Left lobe of liver (tissue), 2 donors: Measurements from ENCODE around the gene YAP1. TPM values are rescaled to one million over a fixed set of nuclear protein-coding genes. Genes with fewer than 3 reads are reported as not detected.
A peak's percentile ranks its signal among the peaks of the same experiment; 100 is the strongest.

Experiments
- ATAC-seq: fragments of 200-7000 bp; cut with Tn5 transposase; one replicate; pipeline ENCODE4 v1.9.1; 2020; ENCODE audit warnings: mild to moderate bottlenecking, moderate library complexity
- DNase-seq: peaks from one replicate; pipeline ENCODE4 v3.0.0-alpha.2; 2020; ENCODE audit warnings: low spot score
- total RNA-seq: library from RNA; stranded (reverse); gene quantifications from one replicate; pipeline ENCODE4 v1.2.1, GENCODE V29; 2021
- donor health status: DM: no; HTN: no; CAD: no; lungs with moderate emphysema.
- donor health status: DM: no; HTN: yes; CAD: no.

Gene YAP1
- total RNA-seq: 18.2 TPM

DNA sequence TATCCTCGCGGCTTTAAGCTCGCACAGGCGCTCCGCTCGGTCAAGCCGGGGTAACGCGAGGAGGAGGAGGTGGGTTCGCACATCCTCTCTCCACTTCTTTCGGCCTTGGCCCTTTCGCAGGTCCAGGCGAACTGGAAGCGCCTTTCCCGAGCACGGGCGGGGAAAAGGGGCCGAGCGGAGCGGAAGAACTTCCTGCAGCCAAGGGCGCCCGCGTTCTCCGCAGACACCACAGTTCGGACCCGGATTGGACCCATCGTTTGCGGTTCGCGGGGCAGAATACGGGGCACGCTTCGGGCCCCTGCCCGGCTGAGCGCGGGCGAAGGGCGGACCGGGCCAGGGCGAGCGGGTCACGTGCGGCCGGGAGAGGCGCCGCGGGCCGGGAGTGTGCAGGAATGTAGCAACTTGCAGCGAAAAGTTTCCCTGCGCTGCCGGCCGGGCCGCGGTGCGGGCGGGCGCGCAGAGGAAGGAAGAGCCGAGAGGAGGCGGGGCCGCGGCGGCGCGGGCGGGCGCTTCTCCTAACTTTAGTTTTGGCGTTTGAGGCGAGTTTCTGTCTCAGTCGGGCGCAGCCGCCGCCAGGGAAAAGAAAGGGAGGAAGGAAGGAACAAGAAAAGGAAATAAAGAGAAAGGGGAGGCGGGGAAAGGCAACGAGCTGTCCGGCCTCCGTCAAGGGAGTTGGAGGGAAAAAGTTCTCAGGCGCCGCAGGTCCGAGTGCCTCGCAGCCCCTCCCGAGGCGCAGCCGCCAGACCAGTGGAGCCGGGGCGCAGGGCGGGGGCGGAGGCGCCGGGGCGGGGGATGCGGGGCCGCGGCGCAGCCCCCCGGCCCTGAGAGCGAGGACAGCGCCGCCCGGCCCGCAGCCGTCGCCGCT lies at the start of gene YAP1:
Gene YAP1 (plus strand): TSS at position 552 of the 865 bp plus-strand sequence. CDS start 402 bp downstream, outside the sequence.
- DNase-seq: peak; percentile 91
- peak; percentile 84 for ATAC-seq

DNA sequence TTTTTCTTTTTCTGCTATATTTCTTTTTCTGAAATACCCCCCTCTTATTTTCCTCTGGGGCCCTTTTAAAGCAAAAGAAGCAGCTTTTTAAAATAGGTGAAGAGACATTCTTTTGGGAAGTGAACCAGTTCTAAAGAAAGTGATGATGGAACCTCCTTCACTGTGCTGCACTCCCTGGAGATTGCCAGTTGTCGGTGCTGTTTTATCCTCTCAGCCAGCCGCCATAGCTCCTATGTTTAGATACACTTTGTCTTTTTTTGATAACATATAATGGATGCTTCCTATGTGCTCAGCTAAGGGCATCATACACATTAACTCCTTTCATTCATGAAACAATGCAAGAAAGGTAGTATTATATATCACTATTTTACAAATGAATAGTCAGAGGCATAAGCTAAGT lies 49.0 kb upstream of the YAP1 start:
- no peak for DNase-seq
- peak; percentile 70 for ATAC-seq

DNA sequence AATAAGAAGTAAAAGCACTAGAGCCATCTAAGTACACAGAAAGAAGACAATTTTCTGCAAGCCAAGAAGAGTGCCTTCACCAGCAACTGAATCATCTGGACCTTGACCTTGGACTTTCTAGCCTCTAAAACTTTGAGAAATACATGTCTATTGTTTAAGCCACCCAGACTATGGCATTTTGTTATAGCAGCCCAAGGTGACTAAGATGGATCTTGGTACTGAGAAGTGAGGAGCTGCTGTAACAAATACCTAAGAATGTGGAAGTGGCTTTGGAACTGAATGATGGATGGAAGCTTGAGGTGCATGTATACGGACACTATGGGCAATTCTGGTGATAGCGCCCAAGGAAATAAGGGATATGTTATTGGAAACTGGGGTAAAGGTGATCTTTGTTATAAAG lies 48.1 kb upstream of the YAP1 start:
- no peak for ATAC-seq
- no peak for DNase-seq

DNA sequence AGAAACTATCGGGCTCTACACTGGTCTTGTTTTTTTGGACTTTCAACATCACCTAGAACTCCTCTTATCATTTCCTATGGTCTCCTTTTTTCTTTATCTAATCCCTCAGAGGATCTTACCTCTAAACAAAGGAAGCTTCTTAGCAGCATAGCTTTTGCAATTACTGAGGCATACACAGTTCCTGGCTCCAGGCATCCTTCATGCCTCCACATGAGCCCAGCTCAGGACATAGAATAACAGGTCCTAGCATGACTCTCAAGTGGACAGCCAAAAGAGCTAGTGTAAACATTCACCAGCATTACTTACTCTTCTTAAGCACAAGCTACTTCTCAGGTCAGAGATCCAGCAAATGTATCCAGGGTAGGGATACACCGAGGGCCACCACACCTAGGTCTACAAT lies 45.9 kb upstream of the YAP1 start:
- ATAC-seq (no peak), DNase-seq (no peak)

DNA sequence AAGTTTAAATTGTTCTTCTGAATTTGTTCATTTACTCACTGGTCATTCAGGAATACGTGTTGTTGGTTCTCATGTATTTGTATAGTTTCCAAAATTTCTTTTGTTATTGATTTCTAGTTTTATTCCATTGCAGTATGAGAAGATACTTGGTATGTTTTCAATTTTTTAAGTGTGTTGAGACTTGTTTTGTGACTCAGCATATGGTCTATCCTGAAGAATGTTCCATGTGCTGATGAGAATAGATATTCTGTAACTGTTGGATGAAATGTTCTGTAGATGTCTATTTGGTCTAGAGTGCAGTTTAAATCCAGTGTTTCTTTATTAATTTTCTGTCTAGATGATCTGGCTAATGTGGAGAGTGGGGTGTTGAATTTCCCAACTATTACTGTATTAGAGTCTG lies 39.5 kb upstream of the YAP1 start:
- DNase-seq (no peak), ATAC-seq (no peak)

DNA sequence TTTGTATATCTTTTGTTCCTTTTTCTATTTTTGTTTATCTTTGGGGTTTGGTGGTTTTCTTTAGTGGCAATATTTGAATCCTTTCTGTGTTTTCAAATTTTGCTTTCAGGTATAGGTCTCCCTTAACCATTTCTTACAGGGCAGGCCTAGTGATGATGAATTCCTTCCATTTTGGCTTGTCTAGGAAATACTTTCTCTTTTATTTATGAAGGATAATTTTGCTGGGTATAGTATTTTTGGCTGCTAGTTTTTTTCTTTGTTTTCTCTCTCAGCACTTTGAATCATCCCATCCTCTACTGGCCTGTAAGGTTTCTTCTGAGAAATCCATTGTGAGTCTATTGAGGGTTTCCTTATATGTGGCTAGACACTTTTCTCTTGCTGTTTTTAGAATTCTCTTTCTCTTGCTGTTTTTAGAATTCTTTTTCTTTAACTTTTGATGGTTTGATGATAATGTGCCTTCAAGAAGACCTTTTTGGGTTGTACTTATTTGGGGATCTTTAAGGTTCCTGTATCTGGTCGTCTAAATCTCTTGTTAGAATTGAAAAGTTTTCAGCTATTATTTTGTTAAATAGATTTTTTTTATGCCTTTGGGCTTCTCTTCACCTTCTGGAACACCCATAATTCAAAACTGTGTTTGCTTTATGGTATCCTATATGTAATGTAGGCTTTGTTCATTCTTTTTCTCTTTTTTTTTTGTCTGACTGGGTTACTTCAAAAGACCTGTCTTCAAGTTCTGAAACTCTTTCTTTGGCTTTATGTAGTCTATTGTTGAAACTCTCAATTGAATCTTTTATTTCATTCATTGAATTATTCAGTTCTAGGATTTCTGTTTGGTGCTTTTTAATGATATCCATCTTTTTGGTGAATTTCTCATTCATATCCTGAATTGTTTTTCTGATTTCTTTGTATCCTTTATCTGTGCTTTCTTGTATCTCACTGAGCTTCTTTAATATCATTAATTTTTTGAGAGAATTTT lies 38.5 kb upstream of the YAP1 start:
- ATAC-seq: no peak
- DNase-seq: no peak

DNA sequence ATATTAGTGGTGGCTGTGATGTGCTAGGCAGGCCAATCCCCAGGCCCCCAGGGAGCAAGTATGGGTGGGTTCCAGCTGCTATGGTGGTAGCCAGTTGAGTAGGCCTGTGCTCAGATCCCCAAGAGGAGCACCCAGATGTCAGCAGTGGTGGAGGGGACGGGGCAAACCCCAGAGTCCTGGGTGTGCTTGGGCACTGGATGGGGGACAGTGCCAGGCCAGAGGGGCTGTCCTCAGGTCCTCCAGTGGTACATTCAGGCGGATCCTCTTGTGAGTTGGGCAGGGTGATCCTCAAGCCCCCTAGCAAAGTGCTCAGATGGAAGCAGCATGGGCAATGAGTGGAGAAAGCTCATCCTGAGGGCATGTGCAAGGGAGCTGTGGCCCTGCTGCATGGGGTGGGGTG lies 37.0 kb upstream of the YAP1 start:
- ATAC-seq (no peak), DNase-seq (no peak)

DNA sequence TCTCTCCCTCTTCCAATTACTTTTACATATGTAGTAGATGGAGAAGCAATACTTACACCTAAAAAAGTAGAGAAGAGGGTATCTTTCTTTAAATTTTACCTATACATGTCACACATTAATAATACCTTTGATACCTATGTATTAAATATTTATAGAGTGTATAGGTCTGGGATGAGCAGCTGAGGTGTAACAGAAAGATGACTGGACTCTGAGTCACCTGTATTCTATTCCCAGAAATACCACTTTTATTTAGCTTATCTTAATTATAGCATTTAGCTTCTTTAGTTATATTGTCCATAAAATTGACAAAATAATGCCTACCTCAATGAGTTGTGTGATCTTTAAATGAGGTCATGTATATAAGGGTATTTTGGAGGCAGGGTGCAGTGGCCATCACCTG lies 30.6 kb upstream of the YAP1 start:
- ATAC-seq: no peak
- DNase-seq: no peak

DNA sequence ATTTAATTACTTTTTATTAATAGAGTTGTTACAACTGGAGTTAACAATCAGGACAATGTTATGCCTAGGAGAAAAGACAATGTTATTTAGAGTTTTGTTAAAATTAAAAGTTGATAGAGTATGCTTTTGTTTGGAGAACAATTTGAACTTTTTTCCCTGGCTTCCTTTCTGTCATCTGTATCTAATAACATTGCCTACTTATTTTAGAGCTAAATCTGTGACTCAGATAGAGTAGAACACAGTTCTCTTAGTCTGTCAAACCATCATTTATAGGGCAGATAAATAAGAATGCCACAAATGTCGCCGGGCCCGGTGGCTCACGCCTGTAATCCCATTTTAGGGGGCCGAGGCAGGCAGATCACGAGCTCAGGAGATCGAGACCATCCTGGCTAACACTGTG lies 28.9 kb upstream of the YAP1 start:
- ATAC-seq (no peak), DNase-seq (no peak)

DNA sequence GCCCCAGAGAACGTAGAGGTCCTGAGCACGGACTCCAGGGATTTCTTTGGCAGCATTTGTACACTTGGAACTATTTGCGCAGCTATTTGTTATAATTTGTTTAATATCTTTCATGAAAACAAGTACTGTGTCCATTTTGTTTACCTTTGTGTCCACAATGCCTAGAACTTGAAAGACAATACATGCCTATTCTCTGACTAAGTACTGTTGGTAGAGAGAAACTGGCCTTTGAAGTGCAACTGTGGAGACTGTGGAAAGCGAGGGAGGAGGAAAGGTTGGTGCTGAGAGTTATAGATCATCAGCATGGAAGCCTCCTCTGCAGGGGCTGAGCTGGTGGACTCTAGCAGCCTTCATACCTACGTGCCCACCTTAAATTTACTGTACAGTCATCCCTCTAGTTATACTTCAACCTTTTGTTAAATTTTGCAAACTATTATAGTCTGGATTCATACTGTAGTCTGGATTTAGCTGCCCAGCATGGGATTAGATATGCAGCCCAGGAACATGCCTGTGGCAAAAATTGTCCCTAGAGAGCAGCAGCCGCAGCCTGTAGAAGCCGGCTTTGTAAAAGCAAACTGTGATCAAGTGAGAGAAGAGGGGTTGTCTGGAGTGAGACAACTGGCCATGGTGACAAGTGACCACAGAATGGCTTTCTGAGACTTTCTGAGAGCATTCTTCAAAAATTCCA lies 24.2 kb upstream of the YAP1 start:
- no peak for DNase-seq
- no peak for ATAC-seq

DNA sequence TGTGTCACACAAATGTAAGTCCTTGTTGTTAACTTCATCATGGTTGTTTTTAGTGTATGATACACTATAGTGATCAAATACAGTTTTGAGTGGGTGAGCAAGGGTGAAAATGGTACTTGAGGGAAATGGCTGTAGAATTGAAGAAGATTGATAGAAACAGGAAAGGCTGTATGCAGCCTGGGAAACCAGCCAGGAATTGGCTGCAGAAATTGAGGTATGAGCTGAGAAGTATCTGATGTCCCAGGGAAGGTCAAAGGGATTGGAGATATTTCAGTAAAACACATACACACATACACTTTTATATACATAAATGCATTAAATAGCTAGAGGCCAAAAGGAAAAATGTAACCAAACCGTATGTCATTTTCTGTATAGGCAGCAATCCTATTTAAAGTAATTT lies 13.1 kb upstream of the YAP1 start:
- DNase-seq (no peak), ATAC-seq (no peak)

DNA sequence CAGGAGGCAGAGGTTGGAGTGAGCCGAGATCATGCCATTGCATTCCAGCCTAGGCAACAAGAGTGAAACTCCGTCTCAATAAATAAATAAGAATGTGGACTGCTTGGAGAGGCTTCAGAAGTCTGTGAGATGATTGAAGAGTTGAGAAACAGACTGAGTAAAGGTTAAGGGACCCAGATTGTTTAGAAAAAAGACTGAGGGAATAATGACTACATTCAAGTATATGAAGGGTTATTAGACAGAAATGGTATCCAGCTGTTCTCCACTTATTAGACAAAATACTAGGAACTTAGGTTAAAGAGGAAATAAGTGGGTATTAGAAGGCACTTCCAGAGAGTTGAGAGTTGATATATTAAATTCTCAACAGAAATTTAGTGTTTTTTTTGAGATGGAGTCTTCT lies 10.5 kb upstream of the YAP1 start:
- DNase-seq (no peak), ATAC-seq (no peak)

DNA sequence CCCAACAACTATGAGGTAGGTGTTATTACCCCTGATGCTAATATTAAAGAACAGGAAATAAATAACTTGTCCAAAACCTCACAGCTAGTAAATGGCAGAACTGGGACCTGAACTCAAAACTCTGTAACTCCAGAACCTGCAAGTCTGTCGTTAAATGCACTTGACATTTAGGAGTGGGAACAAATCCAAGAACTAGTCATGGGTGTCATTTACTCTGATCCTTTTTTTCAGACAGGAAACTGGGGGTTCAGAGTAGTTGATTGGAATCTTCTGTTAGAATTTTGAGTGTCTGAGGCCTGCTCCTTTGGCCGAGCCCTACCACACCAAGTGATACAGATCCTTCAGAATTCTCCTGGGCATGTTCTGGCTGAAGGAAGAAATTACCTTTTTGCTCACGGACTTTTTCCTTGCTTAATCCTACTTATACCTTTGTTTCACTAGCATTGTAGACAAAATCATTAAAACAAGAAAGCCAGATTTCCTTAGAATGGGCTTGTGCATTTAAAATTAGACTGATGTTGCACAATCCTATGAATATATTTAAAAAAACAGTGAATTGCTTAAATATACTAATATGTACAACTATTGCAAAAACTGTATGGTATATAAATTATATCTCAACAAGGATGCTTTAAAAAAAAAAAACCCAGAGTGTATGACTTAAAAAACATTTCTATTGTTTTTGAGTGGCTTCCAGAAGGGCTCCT lies 1.4 kb upstream of the YAP1 start:
- no peak for ATAC-seq
- DNase-seq: no peak

DNA sequence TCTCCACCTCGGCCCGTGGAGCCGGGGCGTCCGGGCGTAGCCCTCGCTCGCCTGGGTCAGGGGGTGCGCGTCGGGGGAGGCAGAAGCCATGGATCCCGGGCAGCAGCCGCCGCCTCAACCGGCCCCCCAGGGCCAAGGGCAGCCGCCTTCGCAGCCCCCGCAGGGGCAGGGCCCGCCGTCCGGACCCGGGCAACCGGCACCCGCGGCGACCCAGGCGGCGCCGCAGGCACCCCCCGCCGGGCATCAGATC lies 439 bp downstream of the YAP1 start:
- ATAC-seq (peak; percentile 29), DNase-seq (no peak)

DNA sequence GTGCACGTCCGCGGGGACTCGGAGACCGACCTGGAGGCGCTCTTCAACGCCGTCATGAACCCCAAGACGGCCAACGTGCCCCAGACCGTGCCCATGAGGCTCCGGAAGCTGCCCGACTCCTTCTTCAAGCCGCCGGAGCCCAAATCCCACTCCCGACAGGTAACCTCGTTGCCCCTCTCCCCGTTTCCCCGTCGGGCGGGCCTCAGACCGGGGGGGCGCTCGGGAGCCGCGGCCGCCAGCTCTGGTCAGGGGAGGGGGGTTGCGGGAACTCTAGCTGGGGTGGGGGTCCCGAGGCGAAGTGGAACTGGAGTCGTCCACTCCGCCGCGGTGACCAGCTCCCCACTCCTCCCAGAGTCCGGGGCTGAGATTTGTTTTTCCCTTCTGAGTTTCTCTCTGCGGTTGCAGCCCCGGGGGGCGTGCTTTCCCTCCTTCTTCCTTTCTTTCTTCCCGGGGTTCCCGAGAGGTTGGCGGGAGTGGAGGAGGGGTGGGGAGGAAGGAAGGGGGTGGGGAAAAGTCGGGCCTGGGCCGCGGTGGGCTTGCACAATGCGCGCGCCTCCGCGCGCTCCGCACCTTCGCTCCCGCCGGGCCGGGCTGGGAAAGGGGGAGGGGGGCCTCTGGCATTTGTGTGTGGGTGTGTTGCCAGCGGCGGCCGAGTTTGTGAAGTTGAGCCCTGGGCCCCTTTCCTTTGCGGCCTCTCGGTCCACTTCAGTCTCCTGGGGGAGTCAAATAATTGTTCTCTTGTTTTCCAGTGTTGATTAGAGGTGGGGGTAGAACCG lies 952 bp downstream of the YAP1 start:
- peak; percentile 67 for ATAC-seq
- peak; percentile 81 for DNase-seq

DNA sequence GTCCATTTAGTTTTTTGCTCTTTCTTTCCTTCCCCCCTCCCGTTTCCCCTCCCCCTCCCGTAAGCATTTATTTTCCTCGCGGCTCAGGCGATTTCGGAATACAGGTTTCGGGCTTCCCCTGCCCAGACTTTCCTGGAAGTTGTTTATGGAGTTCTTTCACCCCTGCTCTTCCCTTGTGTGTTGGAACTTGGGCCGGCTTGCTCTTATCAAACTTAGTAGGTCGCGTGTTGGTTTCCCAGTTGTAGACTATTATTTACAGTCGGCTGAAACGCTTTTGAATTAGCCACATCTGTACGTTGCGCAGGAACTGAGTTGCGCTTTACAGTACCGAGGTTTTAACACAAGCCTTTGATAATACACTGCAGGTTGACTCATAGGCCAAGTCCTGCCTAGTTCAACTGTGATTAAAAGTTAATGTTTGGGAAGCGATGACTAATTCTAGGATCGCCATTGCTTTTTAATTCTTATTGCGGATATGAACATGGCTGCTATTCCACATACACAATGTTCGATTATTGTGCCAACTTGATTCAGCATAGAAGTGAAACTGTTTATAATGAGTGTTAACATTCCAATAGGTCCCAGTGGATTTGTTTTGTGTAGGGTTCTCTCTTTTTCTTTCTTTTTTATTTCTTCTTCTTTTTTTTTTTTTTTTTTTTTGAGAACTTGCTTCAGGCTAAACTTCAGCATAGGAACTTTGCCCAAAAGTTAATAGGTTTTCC lies 1.7 kb downstream of the YAP1 start:
- no peak for DNase-seq
- ATAC-seq: peak; percentile 40

DNA sequence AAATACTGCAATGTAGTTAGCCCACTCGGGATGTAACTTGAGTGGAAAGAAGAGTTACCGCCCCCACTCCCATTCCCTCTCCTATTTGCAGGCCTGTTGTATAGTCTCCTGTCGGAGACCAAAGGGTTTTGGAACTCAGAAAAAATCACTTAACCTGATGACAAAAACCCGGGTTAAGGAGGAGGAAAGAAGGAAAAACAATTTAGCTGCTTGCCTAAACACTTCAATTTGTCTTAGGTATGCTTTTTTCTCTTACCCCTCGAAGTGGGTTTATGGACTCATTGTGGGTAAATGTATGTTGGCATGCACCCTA lies 2.2 kb downstream of the YAP1 start:
- no peak for ATAC-seq
- no peak for DNase-seq

DNA sequence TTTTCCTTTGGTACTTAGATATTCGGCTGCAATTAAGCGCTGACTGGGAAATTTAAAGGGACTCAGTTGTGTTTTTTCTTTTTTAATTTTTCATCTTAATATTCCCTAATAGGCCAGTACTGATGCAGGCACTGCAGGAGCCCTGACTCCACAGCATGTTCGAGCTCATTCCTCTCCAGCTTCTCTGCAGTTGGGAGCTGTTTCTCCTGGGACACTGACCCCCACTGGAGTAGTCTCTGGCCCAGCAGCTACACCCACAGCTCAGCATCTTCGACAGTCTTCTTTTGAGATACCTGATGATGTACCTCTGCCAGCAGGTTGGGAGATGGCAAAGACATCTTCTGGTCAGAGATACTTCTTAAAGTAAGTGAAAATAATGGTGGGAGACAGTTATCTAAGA lies 3.8 kb downstream of the YAP1 start:
- no peak for ATAC-seq
- DNase-seq: no peak

DNA sequence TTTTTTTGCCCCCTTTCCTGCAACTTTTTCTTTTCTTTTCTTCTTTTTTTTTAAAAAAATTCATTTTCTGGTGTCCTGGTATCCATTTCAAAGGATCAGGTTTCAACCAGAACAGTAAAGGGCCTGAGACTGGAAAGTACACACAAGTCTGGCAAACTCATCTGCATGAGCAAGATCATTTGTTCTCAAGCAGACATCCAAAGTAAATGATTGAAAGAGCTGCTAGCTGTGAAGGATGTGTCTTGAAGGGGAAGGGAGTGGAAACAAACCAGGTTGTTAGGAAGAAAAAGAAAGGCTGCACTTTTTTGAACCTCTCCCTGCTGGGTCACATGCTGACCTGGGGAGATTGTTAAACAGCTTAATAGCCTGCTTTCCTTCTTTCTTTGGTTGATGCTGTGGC lies 5.3 kb downstream of the YAP1 start:
- DNase-seq (no peak), ATAC-seq (peak; percentile 38)
